ENCODE results near the gene RALGAPB. TPM values are rescaled to one million over a fixed set of nuclear protein-coding genes. Genes with fewer than 3 reads are reported as not detected.
A peak's percentile ranks its signal among the peaks of the same experiment; 100 is the strongest.
"Not testable (repeated sequence)": the region's sequence is repeated elsewhere in the genome, so short reads cannot be mapped to it uniquely, and the experiment has no call there.

Gene RALGAPB
- polyA plus RNA-seq, 10 donors = 14.7 to 27.5 (median 22.7) TPM

DNA sequence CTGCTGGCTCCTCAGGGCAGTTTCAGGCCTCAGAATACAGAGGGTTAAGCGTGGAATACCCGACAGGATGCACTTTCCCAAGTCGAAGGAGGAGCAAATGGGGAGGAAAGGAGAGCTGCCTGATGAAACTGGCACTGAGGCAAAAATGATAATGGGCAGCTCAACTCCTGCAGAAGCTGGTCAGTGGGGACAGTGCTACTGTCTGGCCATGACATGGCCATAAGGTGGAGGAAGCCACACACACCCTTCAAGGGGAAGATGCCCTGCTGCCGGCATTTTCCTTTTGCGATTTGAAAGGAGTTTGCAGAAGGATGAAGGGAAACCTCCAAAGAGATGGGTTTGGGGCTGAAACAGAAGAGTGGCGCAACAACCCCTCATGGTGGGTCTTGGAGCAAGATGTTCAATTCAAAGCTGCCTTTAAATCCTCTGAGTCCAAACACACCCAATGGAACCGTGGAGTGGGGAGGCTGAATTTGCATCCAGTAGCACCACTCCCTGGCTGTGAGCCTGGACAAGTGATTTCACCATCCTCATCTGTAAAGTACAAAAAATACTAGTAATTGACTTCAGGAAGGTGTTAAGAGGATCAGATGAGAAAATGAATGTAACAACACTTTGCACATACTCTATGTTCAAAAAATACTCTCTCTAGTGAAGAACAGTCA is 111.6 kb downstream of the RALGAPB start:
- no peak for DNase-seq

DNA sequence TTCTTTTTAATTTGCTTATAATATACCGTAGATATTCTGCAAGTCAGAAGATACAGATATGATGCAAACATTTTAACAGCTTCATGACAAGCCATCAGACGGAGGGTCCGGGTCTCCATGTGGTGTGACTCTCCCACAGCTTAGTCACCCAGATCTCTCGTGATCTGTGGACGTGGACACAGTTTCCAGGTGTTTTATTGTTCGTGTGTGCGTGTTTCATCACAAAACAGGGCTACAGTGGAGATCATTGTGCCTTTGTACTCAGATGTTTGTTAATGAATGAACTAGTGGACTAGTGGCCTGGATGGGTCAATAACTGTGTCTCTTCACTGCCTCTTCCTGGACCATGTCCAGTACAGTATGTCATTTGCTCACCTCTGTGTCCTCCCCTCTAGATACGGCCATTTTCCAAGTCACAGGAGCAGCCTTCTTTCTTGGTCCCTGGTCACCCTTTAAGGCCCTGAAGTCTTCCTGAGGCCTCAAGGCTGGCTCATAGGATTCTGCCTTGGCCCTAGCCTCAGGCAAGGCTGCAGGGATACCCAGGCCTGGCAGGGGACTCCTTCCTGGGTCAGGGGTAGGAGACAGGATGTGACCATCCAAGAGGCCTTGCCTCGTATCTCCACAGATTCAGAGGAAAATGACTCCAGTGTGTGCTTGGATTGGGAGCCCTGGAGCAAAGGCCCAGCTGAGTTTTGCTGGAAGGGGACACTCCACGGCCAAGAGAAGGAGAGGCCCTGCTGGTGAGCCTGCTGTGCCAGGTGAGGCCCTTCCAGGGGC is 112.9 kb downstream of the RALGAPB start:
- no peak for DNase-seq

DNA sequence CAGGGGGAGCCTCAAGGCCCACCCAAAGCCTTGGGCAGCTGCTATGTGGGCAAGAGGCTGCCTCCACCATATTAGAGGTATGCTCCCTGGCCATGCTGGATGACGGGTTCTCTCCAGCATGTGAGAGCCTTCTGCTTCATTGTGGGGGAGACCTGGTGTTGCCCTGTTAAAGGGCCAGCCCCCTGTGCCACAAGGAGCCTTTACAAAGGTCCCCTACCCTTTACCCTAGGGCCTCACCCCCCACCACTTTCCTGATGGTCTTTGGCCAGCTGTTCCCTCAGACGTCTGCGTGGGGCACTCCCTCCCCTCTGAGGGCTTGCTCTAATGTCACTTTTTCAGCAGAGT is 113.5 kb downstream of the RALGAPB start:
- DNase-seq = no peak

DNA sequence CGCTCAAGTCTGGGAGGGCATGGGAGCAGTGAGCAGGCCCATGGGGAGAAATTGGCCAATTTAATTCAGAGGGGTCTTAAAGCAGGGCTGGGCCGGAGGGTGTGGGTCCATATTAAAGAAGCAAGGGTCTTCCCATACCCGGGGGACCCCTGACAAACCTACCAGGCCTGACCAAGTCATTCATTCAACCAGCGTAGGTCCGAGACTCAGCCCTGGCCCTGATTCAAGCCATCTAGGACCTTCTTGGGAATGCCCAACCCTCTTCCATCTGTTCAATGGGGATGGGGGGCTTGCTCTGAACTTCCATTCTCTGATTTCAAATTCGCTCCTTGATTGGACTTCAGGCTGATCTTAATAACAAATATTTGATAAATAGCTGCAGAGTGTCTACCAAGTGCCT is 115.7 kb downstream of the RALGAPB start:
- no peak for DNase-seq

DNA sequence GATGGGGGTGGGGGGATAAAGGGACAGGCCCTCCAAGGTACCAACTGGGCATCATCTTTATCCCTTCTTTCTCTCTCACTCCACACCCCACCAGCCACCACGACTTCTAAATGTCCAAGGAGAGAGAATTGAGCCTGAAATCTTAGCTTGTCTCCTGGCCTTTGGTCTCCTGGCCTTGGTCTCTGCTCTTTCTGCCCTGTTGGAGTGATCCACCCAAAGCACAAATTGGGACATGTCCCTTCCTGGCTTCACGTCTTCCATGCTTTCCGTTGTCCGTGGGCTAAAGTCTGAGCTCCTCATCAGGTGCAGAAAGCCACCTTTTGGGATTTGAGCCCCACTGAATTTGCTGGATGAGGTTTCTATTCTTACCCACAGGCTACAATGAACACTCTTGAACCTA is 116.7 kb downstream of the RALGAPB start:
- no peak for DNase-seq

DNA sequence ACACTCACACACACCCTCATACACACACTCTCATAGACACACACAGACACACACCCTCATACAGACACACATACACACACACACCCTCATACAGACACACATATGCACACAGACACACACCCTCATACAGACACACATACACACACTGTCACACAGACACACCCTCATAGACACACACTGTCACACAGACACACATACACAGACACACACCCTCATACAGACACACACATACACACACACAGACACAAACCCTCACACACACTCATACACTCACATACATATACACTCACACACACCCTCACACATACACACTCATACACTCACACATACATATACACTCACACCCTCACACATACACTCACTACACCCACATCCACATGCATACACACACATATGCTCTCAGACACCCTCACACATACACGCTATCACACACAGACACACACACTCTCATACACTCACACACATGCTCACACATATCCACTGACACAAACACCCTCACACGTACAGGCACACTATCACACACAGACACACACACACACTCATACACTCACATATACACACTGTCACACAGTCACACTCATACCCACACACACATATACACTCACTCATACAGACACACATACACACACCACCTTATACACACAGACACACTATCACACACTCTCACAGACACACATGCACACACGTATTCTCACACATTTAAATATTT is 117.5 kb downstream of the RALGAPB start:
- DNase-seq = no peak

DNA sequence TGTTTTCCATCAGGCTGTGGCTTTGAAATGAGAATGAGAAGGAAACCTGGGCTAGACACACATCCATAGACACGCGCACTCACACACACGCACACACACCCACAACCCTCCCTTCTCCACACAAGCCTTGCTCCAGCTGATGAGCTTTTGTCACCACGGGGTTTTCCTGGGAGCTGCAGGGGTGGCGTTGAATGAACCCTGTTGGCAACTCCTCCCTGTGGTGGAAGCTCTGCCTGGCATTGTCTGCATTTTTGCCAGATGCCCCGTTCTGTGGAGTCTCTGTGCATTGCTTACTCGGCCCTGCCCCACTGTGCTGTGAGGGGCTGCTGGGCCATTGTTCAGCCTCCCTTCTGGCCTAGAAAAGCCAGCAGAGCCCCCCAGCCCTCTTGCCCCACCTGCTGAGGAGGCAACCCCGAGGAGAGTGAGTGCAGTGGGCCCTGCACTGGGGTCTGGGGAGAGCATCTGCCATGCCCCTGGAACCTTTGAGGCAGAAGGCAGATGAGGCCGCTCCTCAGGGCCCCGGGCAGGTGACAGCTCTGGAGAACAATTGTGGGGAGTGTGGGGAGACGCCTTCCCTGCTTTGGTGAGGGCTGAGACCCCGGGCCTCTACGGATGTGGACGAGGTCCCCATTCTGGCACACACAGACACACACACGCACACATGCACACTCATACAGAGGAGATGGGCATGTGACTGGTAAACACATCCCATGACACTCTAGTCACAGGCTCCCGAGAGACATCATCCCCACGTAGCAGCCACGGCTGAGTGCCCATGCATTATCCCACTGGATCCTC is 118.2 kb downstream of the RALGAPB start:
- DNase-seq = no peak

DNA sequence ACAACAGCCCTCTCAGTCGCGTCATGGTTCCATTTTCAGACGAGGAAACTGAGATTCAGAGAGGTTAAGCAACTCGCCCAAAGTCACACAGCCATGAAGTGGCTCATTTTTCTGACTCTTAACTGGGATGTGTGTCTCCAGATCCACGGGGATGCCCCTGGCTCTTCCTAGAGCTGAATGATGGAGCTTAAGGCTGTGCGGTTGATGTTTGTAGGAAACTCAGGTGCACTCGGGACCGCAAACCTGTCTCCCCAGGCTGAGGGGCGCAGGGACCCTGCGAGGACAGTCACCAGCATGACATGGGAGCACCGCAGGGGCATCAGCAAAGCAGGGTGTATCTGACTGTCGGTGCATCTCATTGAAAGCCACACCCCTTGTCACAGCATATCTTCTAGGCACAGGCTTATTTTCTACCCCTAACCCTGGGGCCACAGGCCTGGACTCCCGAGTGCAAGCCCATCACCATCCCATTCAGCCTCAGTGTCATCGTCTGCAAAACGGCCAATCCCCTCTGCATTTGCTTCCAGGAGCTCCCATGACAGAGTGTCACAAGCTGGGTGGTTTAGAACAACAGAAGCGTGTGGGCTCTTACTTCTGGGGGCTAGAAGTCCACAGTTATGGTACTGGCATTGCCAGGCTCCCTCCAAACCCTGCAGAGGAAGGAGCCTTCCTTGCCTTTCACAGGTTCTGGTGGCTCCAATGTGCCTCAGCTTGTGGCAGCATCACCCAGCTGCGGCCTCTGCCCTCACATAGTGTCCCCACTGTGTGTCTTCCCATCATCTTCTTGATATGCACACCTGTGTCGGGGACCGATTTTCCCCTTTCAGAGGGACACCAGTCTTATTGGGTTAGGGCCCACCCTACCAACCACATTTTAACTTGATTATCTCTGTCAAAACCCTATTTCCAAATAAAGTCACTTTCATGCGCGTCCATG is 119.1 kb downstream of the RALGAPB start:
- DNase-seq = no peak

DNA sequence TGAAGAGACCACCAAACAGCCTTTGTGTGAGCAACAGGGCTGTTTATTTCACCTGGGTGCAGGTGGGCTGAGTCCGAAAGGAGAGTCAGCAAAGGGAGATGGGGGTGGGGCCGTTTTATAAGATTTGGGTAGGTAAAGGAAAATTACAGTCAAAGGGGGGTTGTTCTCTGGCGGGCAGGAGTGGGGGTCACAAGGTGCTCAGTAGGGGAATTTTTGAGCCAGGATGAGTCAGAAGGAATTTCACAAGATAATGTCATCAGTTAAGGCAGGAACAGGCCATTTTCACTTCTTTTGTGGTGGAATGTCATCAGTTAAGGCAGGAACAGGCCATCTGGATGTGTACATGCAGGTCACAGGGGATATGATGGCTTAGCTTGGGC is 119.8 kb downstream of the RALGAPB start:
- DNase-seq = not testable (repeated sequence)

DNA sequence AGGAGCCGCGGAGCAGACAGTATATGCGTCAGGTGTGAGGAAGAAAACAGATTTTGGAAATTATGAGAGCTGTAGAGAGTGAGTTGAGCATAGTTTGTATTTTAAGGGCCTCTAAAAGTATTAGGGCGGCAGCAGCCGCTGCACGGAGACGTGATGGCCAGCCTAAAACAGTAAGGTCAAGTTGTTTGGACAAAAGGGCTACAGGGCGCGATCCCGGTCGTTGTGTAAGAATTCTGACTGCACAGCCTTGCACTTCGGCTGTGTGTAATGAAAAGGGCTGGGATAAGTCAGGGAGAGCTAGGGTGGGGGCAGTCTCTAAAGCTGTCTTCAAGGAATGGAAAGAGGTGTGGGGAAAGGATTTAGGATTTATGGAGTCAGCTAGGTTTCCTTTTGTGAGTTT is 121.6 kb downstream of the RALGAPB start:
- not testable (repeated sequence) for DNase-seq

DNA sequence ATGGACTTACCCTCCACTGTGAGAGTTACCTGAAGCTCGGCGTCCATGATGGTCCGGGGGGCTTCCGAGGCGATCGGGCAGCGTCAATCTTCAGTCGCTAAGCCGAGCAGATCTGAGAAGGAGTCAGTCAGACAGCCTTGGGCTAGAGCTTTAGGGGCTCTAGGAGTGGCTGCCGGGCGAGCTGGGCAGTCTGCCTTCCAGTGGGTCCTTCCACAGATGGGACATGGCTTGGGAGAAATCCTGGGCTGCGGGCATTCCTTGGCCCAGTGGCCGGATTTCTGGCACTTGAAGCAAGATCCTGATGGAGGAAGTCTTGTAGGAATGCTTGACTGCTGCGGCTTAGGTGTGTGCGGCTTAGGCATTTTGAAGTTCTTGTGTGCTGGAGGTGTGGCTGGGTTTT is 123.2 kb downstream of the RALGAPB start:
- DNase-seq = not testable (repeated sequence)

DNA sequence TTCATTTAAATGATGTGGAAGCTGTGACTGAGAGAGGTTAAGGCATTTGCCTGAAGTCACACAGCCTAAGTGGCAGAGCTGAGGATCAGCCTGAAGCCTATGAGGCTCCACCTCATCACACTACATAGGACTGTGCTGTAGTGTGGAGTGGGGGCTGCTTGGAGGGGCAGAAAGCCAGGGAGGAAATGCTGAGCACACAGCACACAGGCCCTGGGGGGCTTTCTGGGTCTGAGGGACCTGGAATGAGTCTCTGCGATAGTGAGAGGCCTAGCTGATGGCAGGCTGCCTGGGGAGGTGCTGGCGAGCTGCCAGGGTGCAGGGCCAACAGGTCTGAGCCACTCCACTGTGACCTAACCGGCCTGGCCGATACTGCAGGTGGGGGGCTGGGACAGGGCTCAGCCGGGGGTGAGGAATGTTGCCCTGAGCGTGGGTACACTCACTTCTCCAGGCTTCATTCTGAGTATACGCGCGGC is 126.8 kb downstream of the RALGAPB start:
- DNase-seq = peak in 1 of 3 donors; percentile 23

DNA sequence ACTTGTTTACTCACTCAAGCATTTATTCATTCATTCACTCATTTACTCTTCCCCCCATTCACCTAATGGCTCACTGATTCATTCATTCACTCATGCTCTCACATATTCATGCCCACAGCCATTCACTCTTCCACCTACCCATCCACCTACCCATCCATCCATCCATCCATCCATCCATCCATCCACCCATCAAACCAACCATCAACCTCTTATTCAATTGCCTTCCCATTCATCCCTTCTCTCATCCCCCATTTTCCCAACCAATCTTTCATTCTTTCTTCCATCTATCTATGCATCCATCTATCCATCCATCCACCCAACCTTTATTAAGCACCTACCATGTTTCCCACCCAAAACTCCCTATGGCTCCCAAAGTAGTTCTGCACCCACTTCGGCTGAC is 127.4 kb downstream of the RALGAPB start:
- no peak for DNase-seq

DNA sequence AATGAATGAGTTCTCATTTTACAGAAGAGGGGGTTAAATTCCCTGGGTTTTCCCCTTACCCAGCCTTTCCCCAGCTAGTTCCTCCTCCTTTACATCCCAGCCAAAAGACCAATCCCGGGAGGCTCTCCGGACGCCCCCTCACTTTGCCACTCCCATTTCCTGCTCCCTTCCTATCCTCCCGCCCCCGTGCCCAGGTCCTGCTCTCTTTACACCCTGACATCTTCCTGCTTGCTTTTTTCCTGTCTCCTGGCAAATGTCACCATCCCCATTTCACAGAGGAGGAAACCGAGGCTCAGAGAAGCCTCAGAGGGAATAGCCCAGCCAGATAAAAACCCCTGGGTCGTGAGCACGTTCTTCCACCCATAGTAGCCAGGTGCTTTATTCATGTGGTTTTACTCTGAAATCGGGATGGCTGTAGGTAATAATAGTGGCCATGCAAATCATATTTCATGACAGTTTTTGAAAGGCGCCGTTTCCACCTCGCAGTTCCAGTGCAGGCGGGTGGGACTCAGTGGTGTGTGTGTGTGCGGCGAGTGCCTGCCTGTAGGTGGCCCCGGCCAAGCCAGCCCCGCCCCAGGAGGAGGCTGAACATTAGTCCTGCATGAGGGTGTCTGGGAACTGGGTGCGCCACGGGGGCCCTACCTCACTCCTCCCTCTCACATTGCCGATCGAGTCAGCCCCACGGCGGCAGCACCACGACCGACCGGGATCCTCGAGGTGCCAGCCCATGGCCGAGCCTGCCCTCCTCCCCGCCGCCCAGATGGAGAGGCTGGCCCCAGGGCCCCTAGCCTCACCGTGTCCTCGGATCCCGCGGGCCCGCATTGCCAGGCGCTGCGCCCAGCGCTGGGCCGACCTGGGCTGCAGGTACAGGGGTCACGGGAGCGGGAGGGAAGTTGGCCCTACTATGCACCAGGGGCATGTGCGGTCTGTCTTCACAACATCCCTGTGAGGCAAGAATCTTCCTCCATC is 128.9 kb downstream of the RALGAPB start, which contains the start of gene ARHGAP40:
ARHGAP40 (plus strand) TSS at position 594 of the 969 bp plus-strand sequence.
- DNase-seq = peak in 1 of 3 donors; percentile 39

DNA sequence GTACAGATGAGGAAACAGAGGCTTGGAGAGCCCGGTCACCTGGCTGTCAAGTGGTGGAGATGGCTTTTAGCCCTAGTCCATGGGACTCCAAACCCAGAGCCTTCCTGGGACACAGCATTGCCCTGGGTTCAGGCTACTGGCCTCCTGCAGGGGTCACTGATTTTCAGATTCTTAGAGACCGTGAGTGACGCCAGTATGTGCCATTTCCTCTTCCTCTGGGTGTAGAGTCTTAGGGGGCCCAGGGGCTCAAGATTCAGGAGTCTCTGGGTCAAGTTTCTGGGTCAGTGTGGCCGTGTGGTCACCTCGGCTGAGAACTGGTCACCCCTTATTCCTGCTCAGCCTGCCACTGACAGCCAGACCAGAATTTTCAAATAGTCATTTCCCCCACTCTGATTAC is 129.5 kb downstream of the RALGAPB start:
- no peak for DNase-seq

DNA sequence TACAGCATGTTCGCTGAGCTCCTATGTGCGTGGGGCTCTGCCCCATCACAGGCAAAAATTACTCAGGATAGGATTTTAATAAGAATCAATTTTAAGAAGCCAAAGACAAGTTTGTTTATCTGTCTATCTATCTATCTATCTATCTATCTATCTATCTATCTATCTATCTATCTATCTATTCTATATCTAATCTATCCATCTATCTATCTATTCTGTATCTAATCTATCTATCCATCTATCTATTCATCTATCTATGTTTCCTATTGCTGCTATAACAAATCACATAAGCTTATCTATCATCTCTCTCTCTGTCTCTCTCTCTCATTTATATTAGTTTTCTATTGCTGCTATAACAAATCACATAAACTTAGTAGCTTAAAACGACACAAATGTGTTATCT is 130.6 kb downstream of the RALGAPB start:
- no peak for DNase-seq

DNA sequence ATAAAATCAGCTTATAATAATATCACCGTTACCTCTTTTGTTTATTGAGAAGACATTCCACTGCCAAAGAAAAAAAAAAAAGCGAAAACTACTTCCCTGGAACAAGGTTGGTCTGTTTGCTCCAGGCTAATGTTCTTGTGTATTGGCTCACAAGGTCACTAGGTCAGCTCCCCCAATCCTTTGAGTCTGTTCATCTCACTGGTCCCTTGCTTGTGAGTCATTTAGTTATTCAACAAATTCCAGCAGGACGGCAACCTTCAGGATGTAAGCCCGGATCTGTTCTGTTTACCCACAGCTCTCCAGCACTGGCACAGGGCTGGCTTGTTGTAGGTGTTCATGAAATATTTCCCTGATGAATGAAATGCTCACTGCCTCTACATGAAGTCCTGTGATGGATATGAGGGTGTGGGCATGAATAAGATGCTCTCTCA is 132.2 kb downstream of the RALGAPB start:
- no peak for DNase-seq

DNA sequence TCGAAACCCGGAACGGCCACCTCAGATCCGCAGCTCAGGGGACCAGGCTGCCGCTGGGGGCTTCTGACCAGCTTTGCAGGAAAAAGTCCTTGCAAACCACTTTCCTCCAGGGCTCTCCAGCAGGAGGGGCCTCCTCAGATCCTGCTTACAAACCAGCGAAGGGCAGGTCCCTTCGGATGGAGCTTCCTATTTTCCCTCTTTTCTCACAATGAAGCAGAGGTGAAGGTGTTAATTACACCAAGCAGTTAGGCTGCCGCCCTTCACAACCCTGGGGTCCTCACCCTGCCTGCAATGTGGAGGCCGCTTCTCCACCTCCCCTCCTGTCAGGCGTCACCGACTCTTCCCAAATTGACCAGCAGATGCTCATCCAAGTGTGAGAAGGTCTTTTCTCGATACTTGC is 134.7 kb downstream of the RALGAPB start:
- DNase-seq = no peak

DNA sequence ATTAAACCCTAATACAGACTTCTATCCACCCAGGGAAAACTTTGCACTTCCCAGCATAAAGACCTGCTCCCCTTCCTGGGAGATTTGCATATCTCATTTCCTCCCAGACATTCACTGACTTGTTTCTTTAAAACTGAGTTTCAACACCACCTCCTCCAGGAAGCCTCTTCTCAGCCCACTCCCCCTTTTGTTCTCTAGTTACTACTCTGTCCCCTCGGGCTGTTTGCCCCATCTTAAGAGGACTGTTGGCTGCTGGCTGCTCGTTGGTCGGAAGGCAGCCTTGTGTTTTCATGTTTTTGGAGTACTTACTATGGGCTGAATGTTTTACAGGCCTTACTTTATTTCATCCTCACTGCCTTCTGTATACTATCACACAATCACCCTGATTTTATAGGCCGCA is 135.5 kb downstream of the RALGAPB start:
- no peak for DNase-seq
